Nephron (organoid): Measurements from ENCODE around the gene LMX1A.

Experiments
- H3K27ac Mint-ChIP-seq, 3 experiments: 2 replicates each; pipeline ENCODE4 v1.8.0; 2020; ENCODE audit warnings: mixed read lengths in 3 of 3, mild to moderate bottlenecking in 2 of 3, moderate library complexity in 1 of 3
- H3K27me3 Mint-ChIP-seq: 2 replicates; pipeline ENCODE4 v1.8.0; 2021; ENCODE audit warnings: low read depth, mild to moderate bottlenecking, moderate library complexity, mixed read lengths
- H3K36me3 Mint-ChIP-seq: 2 replicates; pipeline ENCODE4 v1.8.0; 2020; ENCODE audit warnings: low read depth, mixed read lengths
- H3K4me1 Mint-ChIP-seq: 2 replicates; pipeline ENCODE4 v1.8.0; 2020; ENCODE audit warnings: mixed read lengths
- H3K4me3 Mint-ChIP-seq, 3 experiments: 2 replicates each; pipeline ENCODE4 v1.8.0; 2020; ENCODE audit warnings: mild to moderate bottlenecking in 3 of 3, mixed read lengths in 3 of 3, moderate library complexity in 2 of 3
- H3K9me3 Mint-ChIP-seq: 2 replicates; pipeline ENCODE4 v1.8.0; 2020; ENCODE audit warnings: mixed read lengths
- TF ChIP-seq, protein P1 (sequence below), 3 experiments: fragments of 200-600 bp; sonication (generic); IDR thresholded peaks; one replicate each; pipeline ENCODE4 v1.5.0; 2021; ENCODE audit warnings: antibody characterized with exemption in 3 of 3; ENCODE audit not compliant: unreplicated experiment in 3 of 3

LMX1A gene

GRCh38 chr1:165300400-165300903, 56.1 kb downstream of the LMX1A start:
- Mint-ChIP-seq H3K4me3 (no peak overlapping the region), H3K9me3 (no peaks in the 10 kb centered on the region), H3K27me3 (peaks cover 22% of the 10 kb centered on the region), H3K4me1 (no peaks in the 10 kb centered on the region), H3K27ac (no peak overlapping the region), H3K36me3 (no peaks in the 10 kb centered on the region)
- TF ChIP-seq, protein P1, sequence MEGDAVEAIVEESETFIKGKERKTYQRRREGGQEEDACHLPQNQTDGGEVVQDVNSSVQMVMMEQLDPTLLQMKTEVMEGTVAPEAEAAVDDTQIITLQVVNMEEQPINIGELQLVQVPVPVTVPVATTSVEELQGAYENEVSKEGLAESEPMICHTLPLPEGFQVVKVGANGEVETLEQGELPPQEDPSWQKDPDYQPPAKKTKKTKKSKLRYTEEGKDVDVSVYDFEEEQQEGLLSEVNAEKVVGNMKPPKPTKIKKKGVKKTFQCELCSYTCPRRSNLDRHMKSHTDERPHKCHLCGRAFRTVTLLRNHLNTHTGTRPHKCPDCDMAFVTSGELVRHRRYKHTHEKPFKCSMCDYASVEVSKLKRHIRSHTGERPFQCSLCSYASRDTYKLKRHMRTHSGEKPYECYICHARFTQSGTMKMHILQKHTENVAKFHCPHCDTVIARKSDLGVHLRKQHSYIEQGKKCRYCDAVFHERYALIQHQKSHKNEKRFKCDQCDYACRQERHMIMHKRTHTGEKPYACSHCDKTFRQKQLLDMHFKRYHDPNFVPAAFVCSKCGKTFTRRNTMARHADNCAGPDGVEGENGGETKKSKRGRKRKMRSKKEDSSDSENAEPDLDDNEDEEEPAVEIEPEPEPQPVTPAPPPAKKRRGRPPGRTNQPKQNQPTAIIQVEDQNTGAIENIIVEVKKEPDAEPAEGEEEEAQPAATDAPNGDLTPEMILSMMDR (IDR thresholded peaks at IDR 0.05; ENCODE audit: unreplicated experiment in 3 of 3): no peak

- H3K27ac Mint-ChIP-seq: no peak overlapping the region
- TF ChIP-seq, protein P1 (IDR thresholded peaks at IDR 0.05; ENCODE audit: unreplicated experiment in 3 of 3): no peak
- no peaks in the 10 kb centered on the region for H3K36me3 Mint-ChIP-seq
- no peak overlapping the region for H3K4me3 Mint-ChIP-seq
- no peaks in the 10 kb centered on the region for H3K4me1 Mint-ChIP-seq
- H3K9me3 Mint-ChIP-seq: no peaks in the 10 kb centered on the region
- peaks cover 18% of the 10 kb centered on the region for H3K27me3 Mint-ChIP-seq
Measured at GRCh38 chr1:165298203-165298820, 58.2 kb downstream of the LMX1A start.

DNA sequence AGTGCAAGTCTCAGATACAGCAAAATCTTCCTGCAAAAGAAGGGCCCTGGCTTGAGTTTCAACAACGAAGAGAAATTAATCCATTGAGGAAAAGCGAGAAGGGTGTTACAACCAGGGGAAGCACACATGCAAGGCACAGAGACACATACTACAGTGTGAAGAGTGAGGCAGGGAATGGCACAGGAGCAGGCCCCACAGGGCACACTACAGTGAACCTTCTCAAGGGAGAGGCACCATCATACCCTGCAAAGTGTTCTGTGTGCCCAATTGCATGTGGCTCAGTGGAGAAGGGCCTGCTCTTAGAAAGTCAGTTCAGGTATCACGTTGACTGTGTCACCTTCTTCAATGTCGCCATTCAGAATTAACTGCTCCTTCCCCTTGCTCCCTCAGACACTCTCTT, 60.3 kb downstream of the LMX1A start:
- H3K4me3 Mint-ChIP-seq: no peak overlapping the region
- H3K9me3 Mint-ChIP-seq: no peaks in the 10 kb centered on the region
- no peaks in the 10 kb centered on the region for H3K4me1 Mint-ChIP-seq
- peaks cover 10% of the 10 kb centered on the region for H3K27me3 Mint-ChIP-seq
- TF ChIP-seq, protein P1 (IDR thresholded peaks at IDR 0.05; ENCODE audit: unreplicated experiment in 3 of 3): no peak
- no peaks in the 10 kb centered on the region for H3K36me3 Mint-ChIP-seq
- no peak overlapping the region for H3K27ac Mint-ChIP-seq

- TF ChIP-seq, protein P1 (IDR thresholded peaks at IDR 0.05; ENCODE audit: unreplicated experiment in 3 of 3): no peak
- H3K36me3 Mint-ChIP-seq: no peaks in the 10 kb centered on the region
Measured at GRCh38 chr1:165290148-165290547, 66.4 kb downstream of the LMX1A start.

DNA sequence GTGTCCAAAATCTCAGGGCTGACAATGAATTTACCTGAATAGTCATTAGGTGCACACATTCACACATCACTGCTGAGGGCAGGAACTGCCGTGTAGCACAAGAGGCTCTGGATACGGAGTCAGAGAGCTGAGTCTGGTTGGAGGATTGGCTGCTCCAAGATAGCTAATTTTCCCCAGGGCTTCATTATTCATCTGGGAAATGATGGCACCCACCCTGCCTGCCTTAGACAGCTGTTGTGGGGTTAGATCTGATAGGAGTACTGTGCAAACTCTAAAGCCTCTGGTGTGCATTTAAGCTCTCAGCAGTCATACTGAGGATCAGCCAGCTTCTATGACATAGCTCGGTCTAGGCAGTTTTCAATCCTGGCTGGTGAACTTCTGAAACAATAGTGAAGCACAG, 67.0 kb downstream of the LMX1A start:
- H3K27ac Mint-ChIP-seq: no peak overlapping the region
- peaks cover 31% of the 10 kb centered on the region for H3K4me1 Mint-ChIP-seq
- no peak overlapping the region for H3K4me3 Mint-ChIP-seq
- no peaks in the 10 kb centered on the region for H3K36me3 Mint-ChIP-seq
- peaks cover 22% of the 10 kb centered on the region for H3K27me3 Mint-ChIP-seq
- TF ChIP-seq, protein P1 (IDR thresholded peaks at IDR 0.05; ENCODE audit: unreplicated experiment in 3 of 3): no peak
- H3K9me3 Mint-ChIP-seq: no peaks in the 10 kb centered on the region

More at GRCh38 chr1:165290148-165290547, 66.4 kb downstream of the LMX1A start:
- Mint-ChIP-seq H3K4me1 (peaks cover 25% of the 10 kb centered on the region), H3K9me3 (no peaks in the 10 kb centered on the region), H3K27ac (no peak overlapping the region), H3K4me3 (no peak overlapping the region), H3K27me3 (peaks cover 19% of the 10 kb centered on the region)
